ENCODE results near the gene C11orf91.

Gene C11orf91

GRCh38 chr11:33706966-33707365 lies 6.3 kb upstream of the C11orf91 start:
- DNase-seq (ENCODE audit: low read depth, low spot score): no peak
- Histone ChIP-seq H3K9me3 (ENCODE audit: insufficient read depth, low read length) (no peaks in the 10 kb centered on the region), H3K9ac (ENCODE audit: insufficient read length, low read depth) (no peak overlapping the region), H3K4me1 (ENCODE audit: insufficient read depth, insufficient read length) (no peaks in the 10 kb centered on the region), H3K36me3 (ENCODE audit: insufficient read depth, insufficient read length, low read length) (peaks cover 21% of the 10 kb centered on the region), H3K27me3 (ENCODE audit: insufficient read depth, insufficient read length) (no peaks in the 10 kb centered on the region), H3K4me3 (ENCODE audit: insufficient read length, low read depth) (no peak overlapping the region)
- TF ChIP-seq ZNF274 (IDR thresholded peaks at IDR 0.05; ENCODE audit: low read depth, low read length) (no peak), SUZ12 (IDR thresholded peaks at IDR 0.05; ENCODE audit: extremely low read depth, insufficient read depth, insufficient read length) (no peak), YY1 (IDR thresholded peaks at IDR 0.05; ENCODE audit: insufficient read depth, insufficient read length) (no peak)

- no peak for DNase-seq (ENCODE audit: low read depth, low spot score)
- no peaks in the 10 kb centered on the region for H3K4me1 ChIP-seq (ENCODE audit: insufficient read depth, insufficient read length)
- TF ChIP-seq ZNF274 (IDR thresholded peaks at IDR 0.05; ENCODE audit: low read depth, low read length) (no peak), YY1 (IDR thresholded peaks at IDR 0.05; ENCODE audit: insufficient read depth, insufficient read length) (no peak)
Observed at GRCh38 chr11:33706546-33706945, 5.9 kb upstream of the C11orf91 start.

GRCh38 chr11:33704240-33705002 lies 3.8 kb upstream of the C11orf91 start:
- no peak for DNase-seq (ENCODE audit: low read depth, low spot score)
- TF ChIP-seq SUZ12 (IDR thresholded peaks at IDR 0.05; ENCODE audit: extremely low read depth, insufficient read depth, insufficient read length): no peak
- no peak for TF ChIP-seq YY1 (IDR thresholded peaks at IDR 0.05; ENCODE audit: insufficient read depth, insufficient read length)
- TF ChIP-seq ZNF274 (IDR thresholded peaks at IDR 0.05; ENCODE audit: low read depth, low read length): no peak
- Histone ChIP-seq H3K4me3 (ENCODE audit: insufficient read length, low read depth) (no peak overlapping the region), H3K27me3 (ENCODE audit: insufficient read depth, insufficient read length) (peaks cover under 1% of the 10 kb centered on the region), H3K36me3 (ENCODE audit: insufficient read depth, insufficient read length, low read length) (peaks cover 13% of the 10 kb centered on the region), H3K9ac (ENCODE audit: insufficient read length, low read depth) (no peak overlapping the region), H3K4me1 (ENCODE audit: insufficient read depth, insufficient read length) (no peaks in the 10 kb centered on the region), H3K9me3 (ENCODE audit: insufficient read depth, low read length) (no peaks in the 10 kb centered on the region)

More at GRCh38 chr11:33706546-33706945, 5.9 kb upstream of the C11orf91 start:
- H3K9me3 ChIP-seq (ENCODE audit: insufficient read depth, low read length): no peaks in the 10 kb centered on the region
- no peaks in the 10 kb centered on the region for H3K27me3 ChIP-seq (ENCODE audit: insufficient read depth, insufficient read length)
- H3K36me3 ChIP-seq (ENCODE audit: insufficient read depth, insufficient read length, low read length): peaks cover 21% of the 10 kb centered on the region
- H3K4me3 ChIP-seq (ENCODE audit: insufficient read length, low read depth): no peak overlapping the region
- no peak overlapping the region for H3K9ac ChIP-seq (ENCODE audit: insufficient read length, low read depth)

- no peaks in the 10 kb centered on the region for H3K9me3 ChIP-seq (ENCODE audit: insufficient read depth, low read length)
- no peaks in the 10 kb centered on the region for H3K4me1 ChIP-seq (ENCODE audit: insufficient read depth, insufficient read length)
- no peak overlapping the region for H3K9ac ChIP-seq (ENCODE audit: insufficient read length, low read depth)
- H3K36me3 ChIP-seq (ENCODE audit: insufficient read depth, insufficient read length, low read length): peaks cover 10% of the 10 kb centered on the region
- no peak overlapping the region for H3K4me3 ChIP-seq (ENCODE audit: insufficient read length, low read depth)
- TF ChIP-seq YY1 (IDR thresholded peaks at IDR 0.05; ENCODE audit: insufficient read depth, insufficient read length): no peak
- no peak for TF ChIP-seq ZNF274 (IDR thresholded peaks at IDR 0.05; ENCODE audit: low read depth, low read length)
- TF ChIP-seq SUZ12 (IDR thresholded peaks at IDR 0.05; ENCODE audit: extremely low read depth, insufficient read depth, insufficient read length): no peak
- peaks cover 4% of the 10 kb centered on the region for H3K27me3 ChIP-seq (ENCODE audit: insufficient read depth, insufficient read length)
- no peak for DNase-seq (ENCODE audit: low read depth, low spot score)
Observed at GRCh38 chr11:33703788-33704187, 3.2 kb upstream of the C11orf91 start.

- H3K4me3 ChIP-seq (ENCODE audit: insufficient read length, low read depth): no peak overlapping the region
- TF ChIP-seq SUZ12 (IDR thresholded peaks at IDR 0.05; ENCODE audit: extremely low read depth, insufficient read depth, insufficient read length): no peak
- no peak for DNase-seq (ENCODE audit: low read depth, low spot score)
- peaks cover 10% of the 10 kb centered on the region for H3K36me3 ChIP-seq (ENCODE audit: insufficient read depth, insufficient read length, low read length)
- H3K9me3 ChIP-seq (ENCODE audit: insufficient read depth, low read length): no peaks in the 10 kb centered on the region
- no peaks in the 10 kb centered on the region for H3K4me1 ChIP-seq (ENCODE audit: insufficient read depth, insufficient read length)
- H3K9ac ChIP-seq (ENCODE audit: insufficient read length, low read depth): no peak overlapping the region
- H3K27me3 ChIP-seq (ENCODE audit: insufficient read depth, insufficient read length): peaks cover 4% of the 10 kb centered on the region
Observed at GRCh38 chr11:33703234-33703633, 2.6 kb upstream of the C11orf91 start.

GRCh38 chr11:33701302-33702230 lies 940 bp upstream of the C11orf91 start:
- Histone ChIP-seq H3K9ac (ENCODE audit: insufficient read length, low read depth) (peak overlapping the region; percentile 45), H3K4me1 (ENCODE audit: insufficient read depth, insufficient read length) (no peaks in the 10 kb centered on the region)
- DNase-seq (ENCODE audit: low read depth, low spot score): no peak

GRCh38 chr11:33700063-33700501 lies 544 bp downstream of the C11orf91 start:
- no peak for DNase-seq (ENCODE audit: low read depth, low spot score)
- Histone ChIP-seq H3K27me3 (ENCODE audit: insufficient read depth, insufficient read length) (peaks cover 4% of the 10 kb centered on the region), H3K4me1 (ENCODE audit: insufficient read depth, insufficient read length) (peaks cover 5% of the 10 kb centered on the region), H3K9me3 (ENCODE audit: insufficient read depth, low read length) (no peaks in the 10 kb centered on the region), H3K9ac (ENCODE audit: insufficient read length, low read depth) (peak overlapping the region; percentile 46), H3K36me3 (ENCODE audit: insufficient read depth, insufficient read length, low read length) (no peaks in the 10 kb centered on the region), H3K4me3 (ENCODE audit: insufficient read length, low read depth) (peak overlapping the region; percentile 41)
- TF ChIP-seq ZNF274 (IDR thresholded peaks at IDR 0.05; ENCODE audit: low read depth, low read length) (no peak), SUZ12 (IDR thresholded peaks at IDR 0.05; ENCODE audit: extremely low read depth, insufficient read depth, insufficient read length) (no peak)

More at GRCh38 chr11:33701302-33702230, 940 bp upstream of the C11orf91 start:
- no peak overlapping the region for H3K4me3 ChIP-seq (ENCODE audit: insufficient read length, low read depth)
- peaks cover 4% of the 10 kb centered on the region for H3K27me3 ChIP-seq (ENCODE audit: insufficient read depth, insufficient read length)
- TF ChIP-seq SUZ12 (IDR thresholded peaks at IDR 0.05; ENCODE audit: extremely low read depth, insufficient read depth, insufficient read length) (no peak), ZNF274 (IDR thresholded peaks at IDR 0.05; ENCODE audit: low read depth, low read length) (no peak), YY1 (IDR thresholded peaks at IDR 0.05; ENCODE audit: insufficient read depth, insufficient read length) (no peak)
- peaks cover 4% of the 10 kb centered on the region for H3K36me3 ChIP-seq (ENCODE audit: insufficient read depth, insufficient read length, low read length)
- H3K9me3 ChIP-seq (ENCODE audit: insufficient read depth, low read length): no peaks in the 10 kb centered on the region
